ENCODE data around the gene CD40. TPM values are rescaled to one million over a fixed set of nuclear protein-coding genes. Genes with fewer than 3 reads are reported as not detected.

Gene CD40
- total RNA-seq, 4 donors from 2014 or later: 12.0 to 17.5 (median 15.9) TPM

GRCh38 chr20:46157076-46157592 is 39.0 kb downstream of the CD40 start:
- H3K4me3 ChIP-seq (ENCODE audit: low read depth, poor library complexity, severe bottlenecking): no peak overlapping the region
- no peak for DNase-seq (ENCODE audit: low spot score in 2 of 2)
- intact Hi-C loops (cut with DNase I; ENCODE audit: low total_unique reads): no loop called here
- no peak for TF ChIP-seq POLR2A (IDR thresholded peaks at IDR 0.05)
- no peak for TF ChIP-seq CTCF (IDR thresholded peaks at IDR 0.05)
- 75 to 78% methylated on average over 6 of the region's 6 CpGs for WGBS, 2 donors

GRCh38 chr20:46157625-46158024 is 39.5 kb downstream of the CD40 start:
- intact Hi-C loops (cut with DNase I; ENCODE audit: low total_unique reads): no loop called here
- WGBS, 2 donors: 76% methylated on average over 7 of the region's 7 CpGs
- TF ChIP-seq CTCF (IDR thresholded peaks at IDR 0.05) (no peak), POLR2A (IDR thresholded peaks at IDR 0.05) (no peak)
- no peak for DNase-seq (ENCODE audit: low spot score in 2 of 2)
- H3K4me3 ChIP-seq (ENCODE audit: low read depth, poor library complexity, severe bottlenecking): no peak overlapping the region

GRCh38 chr20:46158476-46158987 is 40.4 kb downstream of the CD40 start:
- 37 to 48% methylated on average over 4 to 5 of the region's 5 CpGs for WGBS, 2 donors
- no peak overlapping the region for H3K4me3 ChIP-seq (ENCODE audit: low read depth, poor library complexity, severe bottlenecking)
- intact Hi-C loops (cut with DNase I; ENCODE audit: low total_unique reads): no loop called here
- TF ChIP-seq CTCF (IDR thresholded peaks at IDR 0.05) (no peak), POLR2A (IDR thresholded peaks at IDR 0.05) (no peak)
- DNase-seq (ENCODE audit: low spot score in 2 of 2): no peak

GRCh38 chr20:46159101-46159897 is 41.2 kb downstream of the CD40 start:
- no peak for DNase-seq (ENCODE audit: low spot score in 2 of 2)
- intact Hi-C loops (cut with DNase I; ENCODE audit: low total_unique reads): no loop called here
- no peak overlapping the region for H3K4me3 ChIP-seq (ENCODE audit: low read depth, poor library complexity, severe bottlenecking)
- 78 to 87% methylated on average over 7 of the region's 7 CpGs for WGBS, 2 donors
- TF ChIP-seq CTCF (IDR thresholded peaks at IDR 0.05): no peak
- no peak for TF ChIP-seq POLR2A (IDR thresholded peaks at IDR 0.05)

- 63 to 69% methylated on average over 5 of the region's 5 CpGs for WGBS, 2 donors
- intact Hi-C loops (cut with DNase I; ENCODE audit: low total_unique reads): no loop called here
- H3K4me3 ChIP-seq (ENCODE audit: low read depth, poor library complexity, severe bottlenecking): no peak overlapping the region
These were observed 42.5 kb downstream of the CD40 start for GRCh38 chr20:46160661-46161060.

GRCh38 chr20:46161921-46162320 is 43.8 kb downstream of the CD40 start:
- no peak overlapping the region for H3K4me3 ChIP-seq (ENCODE audit: low read depth, poor library complexity, severe bottlenecking)
- 93 to 95% methylated on average over 1 of the region's 1 CpG for WGBS, 2 donors
- intact Hi-C loops (cut with DNase I; ENCODE audit: low total_unique reads): no loop called here
- DNase-seq (ENCODE audit: low spot score in 2 of 2): no peak
- TF ChIP-seq CTCF (IDR thresholded peaks at IDR 0.05) (no peak), POLR2A (IDR thresholded peaks at IDR 0.05) (no peak)

More at GRCh38 chr20:46160661-46161060, 42.5 kb downstream of the CD40 start:
- TF ChIP-seq POLR2A (IDR thresholded peaks at IDR 0.05): no peak
- no peak for DNase-seq (ENCODE audit: low spot score in 2 of 2)
